H1 (cell line): ENCODE results near the gene DYSF. TPM values are rescaled to one million over a fixed set of nuclear protein-coding genes. Genes with fewer than 3 reads are reported as not detected.

Source experiments
- CTCF ChIA-PET: fragments of 300-600 bp; sonication (Branson Sonifier 250); formaldehyde crosslinking; loops from one replicate; lab custom pipeline; 2021; ENCODE audit not compliant: partially characterized antibody; lab: Charles Lee
- POLR2A ChIA-PET: fragments of 300-600 bp; sonication (Branson Sonifier 250); formaldehyde crosslinking; loops from one replicate; lab custom pipeline; 2021; ENCODE audit warnings: inconsistent platforms; ENCODE audit not compliant: partially characterized antibody; lab: Charles Lee
- DNase-seq, 2 experiments: peaks; one replicate each; pipeline versions ENCODE4 v3.0.0 to v3.0.0-alpha.2; 2010 to 2022; ENCODE audit warnings: low spot score in 2 of 2, low read depth in 1 of 2, mixed read lengths in 1 of 2
- FAIRE-seq: peaks from 2 replicates; lab custom pipeline; 2011; peaks lifted over from hg19 to GRCh38; lab: Jason Lieb, UNC
- H2AFZ ChIP-seq: 2 replicates; pipeline ENCODE4 v1.8.1; 2012; ENCODE audit warnings: low read length, inconsistent platforms
- H2AK5ac ChIP-seq: 2 replicates; pipeline ENCODE4 v1.6.1; 2013; ENCODE audit warnings: low read depth, low read length
- H2BK120ac ChIP-seq: replicated peaks from 2 replicates; pipeline ENCODE3; 2013; ENCODE audit warnings: low read depth, low read length, inconsistent platforms
- H2BK12ac ChIP-seq: 2 replicates; pipeline ENCODE4 v1.6.1; 2013; ENCODE audit warnings: low read depth, low read length
- H2BK15ac ChIP-seq: 2 replicates; pipeline ENCODE4 v1.6.1; 2013; ENCODE audit warnings: low read length
- H2BK20ac ChIP-seq: 2 replicates; pipeline ENCODE4 v1.6.1; 2013; ENCODE audit warnings: low read length
- H2BK5ac ChIP-seq: 2 replicates; pipeline ENCODE4 v1.6.1; 2013; ENCODE audit warnings: low read depth, low read length
- H3K14ac ChIP-seq: 2 replicates; pipeline ENCODE4 v1.6.1; 2013; ENCODE audit warnings: inconsistent platforms; ENCODE audit not compliant: insufficient read length
- H3K18ac ChIP-seq: 2 replicates; pipeline ENCODE4 v1.6.1; 2013; ENCODE audit warnings: low read length; ENCODE audit errors: extremely low read depth
- H3K23ac ChIP-seq: 2 replicates; pipeline ENCODE4 v1.6.1; 2013; ENCODE audit warnings: inconsistent platforms; ENCODE audit not compliant: insufficient read length
- H3K23me2 ChIP-seq: 2 replicates; pipeline ENCODE4 v1.6.1; 2013; ENCODE audit warnings: low read depth, low read length
- H3K27ac ChIP-seq: 2 replicates; pipeline ENCODE4 v1.6.1; 2011; ENCODE audit warnings: low read depth, low read length, inconsistent platforms
- H3K27me3 ChIP-seq, 4 experiments: replicated peaks in 1 of 4; 1 replicate in 1 of 4; 2 replicates in 3 of 4; pipeline versions ENCODE4 v1.6.1 to v1.8.1; 2011 to 2013; ENCODE audit warnings: low read length in 3 of 4, mild to moderate bottlenecking in 3 of 4, inconsistent platforms in 2 of 4, mixed read lengths in 2 of 4, moderate library complexity in 1 of 4; ENCODE audit not compliant: control insufficient read depth in 3 of 4, insufficient read depth in 3 of 4; ENCODE audit errors: extremely low read depth in 1 of 4
- H3K36me3 ChIP-seq, 4 experiments: 2 replicates each; pipeline versions ENCODE4 v1.6.1 to v1.8.1; 2011 to 2013; ENCODE audit warnings: mild to moderate bottlenecking in 4 of 4, low read length in 3 of 4, moderate library complexity in 2 of 4, control low read depth in 1 of 4, inconsistent platforms in 1 of 4; ENCODE audit not compliant: insufficient read depth in 4 of 4, control insufficient read depth in 2 of 4
- H3K4ac ChIP-seq: replicated peaks from 2 replicates; pipeline ENCODE3; 2013; ENCODE audit warnings: low read length, low read depth, mixed read lengths, inconsistent platforms; ENCODE audit not compliant: insufficient read length
- H3K4me1 ChIP-seq, 4 experiments: replicated peaks in 1 of 4; 1 replicate in 1 of 4; 2 replicates in 3 of 4; pipeline versions ENCODE4 v1.6.1 to v1.8.1; 2011 to 2013; ENCODE audit warnings: low read length in 3 of 4, inconsistent platforms in 2 of 4, mixed read lengths in 1 of 4; ENCODE audit not compliant: insufficient read depth in 4 of 4, control insufficient read depth in 3 of 4
- H3K4me2 ChIP-seq, 2 experiments: 2 replicates each; pipeline versions ENCODE4 v1.6.1 to v1.8.1; 2011 to 2013; ENCODE audit warnings: low read depth in 2 of 2, low read length in 2 of 2, control low read depth in 1 of 2, inconsistent platforms in 1 of 2, mild to moderate bottlenecking in 1 of 2; ENCODE audit not compliant: insufficient read depth in 1 of 2
- H3K4me3 ChIP-seq, 4 experiments: fragments of 200-600, 300-600 bp in 1 of 4; sonication (generic), shearing (Covaris generic), sonication (Bioruptor Twin) in 1 of 4; 2 replicates each; pipeline versions ENCODE4 v1.5.1 to v1.8.1; 2011 to 2016; ENCODE audit warnings: low read length in 4 of 4, low read depth in 3 of 4, control low read depth in 2 of 4, inconsistent platforms in 2 of 4, mild to moderate bottlenecking in 2 of 4, mixed read lengths in 1 of 4, moderate library complexity in 1 of 4; ENCODE audit not compliant: insufficient read depth in 2 of 4; ENCODE audit errors: extremely low read depth in 1 of 4
- H3K56ac ChIP-seq: replicated peaks from 2 replicates; pipeline ENCODE3; 2013; ENCODE audit warnings: low read depth, mild to moderate bottlenecking, mixed read lengths, low read length, inconsistent platforms; ENCODE audit not compliant: insufficient read length
- H3K79me1 ChIP-seq: 2 replicates; pipeline ENCODE4 v1.6.1; 2013; ENCODE audit warnings: low read depth, low read length, control low read depth
- H3K79me2 ChIP-seq, 2 experiments: 2 replicates each; pipeline versions ENCODE4 v1.6.1 to v1.8.1; 2012 to 2013; ENCODE audit warnings: low read length in 2 of 2, mild to moderate bottlenecking in 2 of 2, inconsistent platforms in 1 of 2; ENCODE audit not compliant: insufficient read depth in 2 of 2, control insufficient read depth in 1 of 2
- H3K9ac ChIP-seq, 4 experiments: replicated peaks in 1 of 4; 1 replicate in 1 of 4; 2 replicates in 3 of 4; pipeline versions ENCODE4 v1.6.1 to v1.8.1; 2011 to 2013; ENCODE audit warnings: low read depth in 3 of 4, low read length in 3 of 4, control low read depth in 2 of 4, mild to moderate bottlenecking in 2 of 4, moderate library complexity in 2 of 4, inconsistent platforms in 1 of 4; ENCODE audit errors: extremely low read depth in 1 of 4
- H3K9me3 ChIP-seq, 2 experiments: 2 replicates each; pipeline versions ENCODE4 v1.6.1 to v1.8.1; 2012 to 2013; ENCODE audit warnings: mild to moderate bottlenecking in 2 of 2, moderate library complexity in 2 of 2, control low read depth in 1 of 2, inconsistent platforms in 1 of 2, low read depth in 1 of 2, low read length in 1 of 2, mixed read lengths in 1 of 2; ENCODE audit not compliant: insufficient read depth in 2 of 2
- H4K20me1 ChIP-seq, 2 experiments: replicated peaks in 1 of 2; 2 replicates each; pipeline versions ENCODE3 to v1.8.1; 2011 to 2013; ENCODE audit warnings: inconsistent platforms in 2 of 2, low read length in 2 of 2, mild to moderate bottlenecking in 1 of 2; ENCODE audit not compliant: insufficient read depth in 2 of 2, control insufficient read depth in 1 of 2
- H4K5ac ChIP-seq: 2 replicates; pipeline ENCODE4 v1.6.1; 2013; ENCODE audit warnings: low read length, low read depth, mixed read lengths, inconsistent platforms; ENCODE audit not compliant: insufficient read length
- H4K8ac ChIP-seq: 2 replicates; pipeline ENCODE4 v1.8.0; 2013; ENCODE audit warnings: mild to moderate bottlenecking, moderate library complexity, low read length, inconsistent platforms; ENCODE audit not compliant: insufficient read depth; ENCODE audit errors: extremely low read depth
- H4K91ac ChIP-seq: replicated peaks from 2 replicates; pipeline ENCODE3; 2013; ENCODE audit warnings: low read length, mixed read lengths, inconsistent platforms; ENCODE audit not compliant: insufficient read length
- CHD2 ChIP-seq: IDR thresholded peaks from 2 replicates; pipeline ENCODE4 v1.6.1; 2012; ENCODE audit warnings: low read length, improper control_type of control experiment
- E2F6 ChIP-seq: IDR thresholded peaks from 2 replicates; pipeline ENCODE4 v1.6.1; 2012; ENCODE audit warnings: inconsistent platforms
- WGBS, 2 experiments: shearing (Covaris generic) in 1 of 2; methylation state at CpG; one replicate each; pipeline versions ENCODE4 v1.1.6 to v1.1.7; 2013 to 2015; ENCODE audit warnings: low lambda C conversion rate in 2 of 2, mixed read lengths in 2 of 2, inconsistent platforms in 1 of 2, low coverage in 1 of 2, missing lambda C conversion rate in 1 of 2; ENCODE audit not compliant: insufficient replicate concordance in 2 of 2, insufficient coverage in 1 of 2, insufficient read length in 1 of 2; ENCODE audit errors: extremely low coverage in 1 of 2, missing lambda C conversion rate in 1 of 2; 5-methylcytosine and 5-hydroxymethylcytosine counted together
- polyA plus RNA-seq, 7 experiments: library from polyadenylated mRNA; depleted of rRNA in 3 of 7; stranded (reverse) in 5 of 7; unstranded in 2 of 7; fragments of >200 nt in 5 of 7; fragments of 200-250 nt in 2 of 7; gene quantifications; 1 replicate in 5 of 7; 2 replicates in 1 of 7; 4 replicates in 1 of 7; pipeline versions ENCODE4 v1.2.1 to v1.2.3, GENCODE V29; 2011 to 2013; ENCODE audit warnings: missing spikeins in 2 of 7, mixed read lengths in 2 of 7
- total RNA-seq: library from RNA; stranded (reverse); fragmentation: NEBNext Ultra II Directional; extraction: Animal tissue kit (Norgen Biotek cat#: 25700); gene quantifications from 2 replicates; pipeline ENCODE4 v1.2.1, GENCODE V29; 2021
- TF ChIP-seq, protein P1 (sequence below): IDR thresholded peaks from 2 replicates; pipeline ENCODE4 v1.6.1; 2012; ENCODE audit warnings: inconsistent platforms

The DYSF gene
- total and polyA plus RNA-seq, 2 of the 8 experiments (the other 6 are each of a cell fraction or from before 2014, with no cell fraction given) = 5.8 to 7.1 TPM

- Histone ChIP-seq H3K4me2 (no peak overlapping the region), H4K8ac (no peak overlapping the region), H3K79me2 (no peaks in the 10 kb centered on the region), H3K4me1 (peaks cover 0 to 5% (median 0%) of the 10 kb centered on the region in 4 experiments; a peak in 1 of 7 replicates), H3K23ac (no peak overlapping the region), H4K91ac (no peak overlapping the region), H3K4ac (no peak overlapping the region), H3K23me2 (no peaks in the 10 kb centered on the region), H4K5ac (no peak overlapping the region), H3K18ac (no peak overlapping the region), H3K36me3 (no peaks in the 10 kb centered on the region; a peak in 1 of 8 replicates), H2AK5ac (no peak overlapping the region), H2BK120ac (no peak overlapping the region), H3K4me3 (no peak overlapping the region), H4K20me1 (no peaks in the 10 kb centered on the region), H3K14ac (no peak overlapping the region), H2BK20ac (no peak overlapping the region), H3K27me3 (no peaks in the 10 kb centered on the region), H3K27ac (no peak overlapping the region), H2BK15ac (peak overlapping the region; percentile 18; the same call in 1 of the 2 replicates), H3K9ac (no peak overlapping the region), H3K56ac (no peak overlapping the region), H2BK12ac (no peak overlapping the region), H2BK5ac (no peak overlapping the region), H2AFZ (no peak overlapping the region), H3K9me3 (no peaks in the 10 kb centered on the region), H3K79me1 (no peaks in the 10 kb centered on the region)
- DNase-seq = no peak
- ChIA-PET CTCF (interaction anchor here (0.6 to 1.6 kb wide), 5 partner anchors 11 to 220 kb away, joined by 3 to 5 read pairs (median 3); no protein-coding TSS in a partner anchor), POLR2A (interaction anchor here (1.2 kb wide), 1 partner anchor 13 kb away, joined by 4 read pairs; no protein-coding TSS in a partner anchor)
- FAIRE-seq = no peak
- WGBS, 2 experiments = 88% methylated on average over 9 of the region's 9 CpGs; no CpG with 5 or more reads in 1 of the 2 experiments
- no peak for TF ChIP-seq CHD2
- no peak for TF ChIP-seq E2F6
- TF ChIP-seq, protein P1, sequence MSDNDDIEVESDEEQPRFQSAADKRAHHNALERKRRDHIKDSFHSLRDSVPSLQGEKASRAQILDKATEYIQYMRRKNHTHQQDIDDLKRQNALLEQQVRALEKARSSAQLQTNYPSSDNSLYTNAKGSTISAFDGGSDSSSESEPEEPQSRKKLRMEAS = no peak
Measured at GRCh38 chr2:71704131-71704561, 250.8 kb downstream of the DYSF start.
